GM21825 (cell line): Measurements from ENCODE around the gene PCK2.

Source experiments
- ATAC-seq: cut with Tn5 transposase; IDR thresholded peaks from one replicate; pipeline ENCODE4 v1.9.1; 2021; ENCODE audit warnings: mild to moderate bottlenecking, moderate library complexity; ENCODE audit not compliant: unreplicated experiment

PCK2 gene

DNA sequence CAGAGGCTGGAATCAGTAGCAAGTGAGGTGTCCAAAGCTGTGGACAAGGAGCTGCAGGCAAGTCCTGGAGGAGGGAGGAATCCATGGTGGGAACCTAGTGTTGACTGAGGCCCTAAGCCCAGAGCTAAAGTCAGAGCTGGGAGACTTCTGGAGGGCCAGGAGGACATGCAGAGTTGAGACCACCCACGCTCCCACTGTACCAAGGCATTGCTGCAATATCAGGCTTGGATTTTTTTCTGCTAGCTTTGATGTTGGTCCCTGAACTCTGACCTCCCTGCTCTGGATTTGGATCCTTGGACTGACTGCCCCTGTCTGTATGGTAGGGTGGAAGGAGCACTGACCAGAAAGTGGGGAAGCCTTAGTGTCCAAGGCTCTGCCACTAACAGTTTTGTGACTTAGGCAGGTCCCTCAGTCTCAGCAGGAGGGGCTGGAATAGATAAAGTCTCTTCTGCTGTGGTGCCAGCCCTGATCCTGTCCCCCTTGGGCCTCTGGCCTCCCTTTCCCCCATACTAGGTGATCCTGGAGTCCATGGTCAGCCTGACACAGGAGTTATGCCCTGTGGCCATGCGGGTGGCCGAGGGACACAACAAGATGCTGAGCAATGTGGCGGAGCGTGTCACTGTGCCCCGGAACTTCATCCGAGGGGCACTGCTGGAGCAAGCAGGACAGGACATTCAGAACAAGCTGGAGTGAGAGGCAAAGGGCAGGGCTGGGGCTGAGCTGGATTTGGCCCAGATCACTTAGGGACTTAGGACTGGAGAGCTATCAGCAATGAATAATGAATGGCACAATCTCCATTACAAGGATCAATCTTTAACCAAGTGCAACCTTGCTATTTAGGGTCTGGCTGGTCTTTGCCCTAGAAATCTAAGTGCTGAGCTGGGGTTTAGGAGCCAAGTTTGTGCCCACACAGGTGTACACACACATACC, 32.9 kb upstream of the PCK2 start:
- ATAC-seq, result no peak

GRCh38 chr14:24062216-24062980, 31.7 kb upstream of the PCK2 start:
- no peak for ATAC-seq

- no peak for ATAC-seq
These were observed 30.8 kb upstream of the PCK2 start for GRCh38 chr14:24063263-24063836.

- no peak for ATAC-seq
These were observed 29.9 kb upstream of the PCK2 start for GRCh38 chr14:24064091-24064795.

DNA sequence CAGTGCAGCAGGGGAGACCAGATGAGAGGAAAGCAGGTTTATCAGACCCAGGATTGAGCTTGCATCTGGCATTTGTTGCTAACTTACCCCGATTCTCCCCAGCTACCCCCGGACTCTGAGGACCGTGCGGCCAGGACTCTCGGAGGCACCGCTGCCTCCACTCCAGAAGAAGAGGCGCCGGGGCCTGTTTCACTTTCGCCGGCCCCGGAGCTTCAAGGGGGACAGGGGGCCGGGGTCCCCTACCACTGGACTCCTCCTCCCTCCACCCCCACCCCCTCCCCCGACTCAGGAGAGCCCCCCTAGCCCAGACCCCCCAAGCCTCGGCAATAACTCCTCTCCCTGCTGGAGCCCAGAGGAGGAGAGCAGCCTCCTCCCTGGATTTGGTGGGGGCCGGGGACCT, 29.3 kb upstream of the PCK2 start:
- ATAC-seq, result no peak

GRCh38 chr14:24065408-24065807, 28.7 kb upstream of the PCK2 start:
- ATAC-seq, result no peak

DNA sequence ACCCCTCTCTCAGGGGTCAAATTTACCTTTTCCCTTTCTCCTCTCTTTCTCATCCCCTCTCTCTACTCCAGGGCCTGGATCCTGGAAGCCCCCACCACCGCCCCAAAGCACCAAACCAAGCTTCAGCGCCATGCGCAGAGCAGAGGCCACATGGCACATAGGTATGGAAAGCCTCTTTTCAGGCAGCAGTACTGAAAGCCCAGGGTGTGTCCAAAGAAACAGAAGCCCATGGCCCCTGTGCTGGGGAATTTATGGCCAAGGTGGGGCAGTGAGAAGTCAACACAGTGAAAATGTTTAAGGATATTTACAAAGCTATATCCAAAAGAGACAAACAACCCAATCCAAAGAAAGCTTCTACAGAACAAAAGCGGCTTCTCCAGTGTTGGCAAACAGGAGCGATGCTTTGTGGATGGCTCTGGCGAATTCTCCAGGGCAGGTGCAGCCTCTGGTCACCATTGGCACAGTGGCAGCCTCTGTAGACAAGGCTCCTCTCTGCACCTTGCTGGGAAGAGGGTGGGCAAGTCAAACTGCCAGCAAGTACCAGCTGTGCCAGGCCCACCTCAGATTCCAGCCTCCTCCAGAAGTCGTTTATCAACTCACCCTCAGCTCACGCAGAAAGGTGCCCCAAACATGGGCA, 27.5 kb upstream of the PCK2 start:
- no peak for ATAC-seq

- ATAC-seq, result no peak
These were observed 26.7 kb upstream of the PCK2 start for GRCh38 chr14:24067133-24068082.

DNA sequence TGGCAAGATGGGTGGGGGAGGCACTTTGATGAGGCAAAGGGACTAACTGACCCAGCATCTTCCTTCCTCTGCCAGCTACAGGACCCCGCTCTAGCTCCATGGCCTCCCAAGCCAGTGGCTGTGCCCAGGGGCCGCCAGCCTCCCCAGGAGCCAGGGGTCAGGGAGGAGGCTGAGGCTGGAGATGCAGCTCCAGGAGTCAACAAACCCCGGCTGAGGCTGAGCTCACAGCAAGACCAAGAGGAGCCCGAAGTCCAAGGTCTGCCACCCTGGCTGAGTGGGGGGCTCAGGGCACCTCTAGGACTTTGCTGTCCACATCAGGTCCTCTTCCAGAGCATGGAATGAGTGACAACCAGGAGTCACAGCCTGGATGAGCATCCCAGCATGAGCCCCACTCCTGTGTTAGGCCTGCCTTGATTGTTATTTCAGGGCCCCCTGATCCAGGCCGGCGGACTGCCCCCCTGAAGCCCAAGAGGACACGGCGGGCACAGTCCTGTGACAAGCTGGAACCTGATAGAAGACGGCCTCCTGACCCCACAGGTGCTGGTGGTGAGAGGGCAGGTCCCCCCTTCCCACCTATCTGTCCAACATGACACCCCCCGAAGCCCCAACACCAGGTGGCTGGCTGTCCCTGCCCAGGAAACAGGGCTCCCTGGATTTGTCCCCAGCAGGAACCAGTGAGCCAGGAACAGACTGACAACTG, 25.2 kb upstream of the PCK2 start:
- no peak for ATAC-seq

- ATAC-seq, result no peak
These were observed 24.7 kb upstream of the PCK2 start for GRCh38 chr14:24069411-24069735.

DNA sequence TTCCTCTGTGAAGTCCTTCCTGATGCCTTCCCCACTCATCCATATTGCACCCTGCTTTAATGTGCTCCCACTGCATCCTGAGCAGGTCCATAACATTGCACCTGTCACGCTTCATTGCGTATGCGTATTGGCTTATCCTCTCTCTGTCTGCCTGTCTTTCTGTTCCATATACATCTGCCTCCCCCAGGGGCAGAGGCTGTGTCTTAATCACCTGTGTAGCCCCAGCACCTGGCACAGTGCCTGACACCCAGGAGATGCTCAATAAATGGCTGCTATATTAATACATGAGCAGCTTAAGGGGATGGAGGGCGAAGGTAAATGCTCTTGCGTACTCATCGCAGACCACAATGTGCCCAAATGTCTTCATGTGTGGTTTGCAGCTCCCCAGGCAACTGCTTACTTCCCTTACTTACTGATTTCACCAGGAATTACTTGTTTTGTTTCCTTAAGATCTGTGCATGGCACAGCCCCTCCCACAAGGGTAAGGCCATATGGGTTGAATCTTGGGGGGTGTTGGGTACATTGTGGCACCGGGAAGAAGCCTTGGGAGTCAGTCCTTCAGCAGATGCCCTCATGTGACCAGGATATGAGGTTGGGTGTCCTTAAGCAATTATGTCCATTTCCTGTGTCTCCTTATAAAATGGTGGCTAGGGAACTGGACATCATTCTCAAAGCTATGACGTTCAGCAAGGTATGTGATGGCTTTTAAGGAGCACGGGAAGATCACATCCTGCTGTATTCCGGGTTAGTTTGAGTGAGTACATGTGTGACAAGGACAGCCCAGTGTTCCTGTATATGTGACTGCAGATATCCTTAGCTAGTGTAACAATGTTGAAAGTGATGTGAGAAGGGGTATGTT, 23.6 kb upstream of the PCK2 start:
- no peak for ATAC-seq

GRCh38 chr14:24071144-24071697, 22.9 kb upstream of the PCK2 start, which contains the start of gene CPNE6:
Gene CPNE6 (plus strand): TSS chr14:24071562. CDS start chr14:24072937, 1,375 bp downstream.
- no peak for ATAC-seq

GRCh38 chr14:24071836-24072430, 22.2 kb upstream of the PCK2 start:
- no peak for ATAC-seq

GRCh38 chr14:24072436-24072835, 21.7 kb upstream of the PCK2 start:
- no peak for ATAC-seq

DNA sequence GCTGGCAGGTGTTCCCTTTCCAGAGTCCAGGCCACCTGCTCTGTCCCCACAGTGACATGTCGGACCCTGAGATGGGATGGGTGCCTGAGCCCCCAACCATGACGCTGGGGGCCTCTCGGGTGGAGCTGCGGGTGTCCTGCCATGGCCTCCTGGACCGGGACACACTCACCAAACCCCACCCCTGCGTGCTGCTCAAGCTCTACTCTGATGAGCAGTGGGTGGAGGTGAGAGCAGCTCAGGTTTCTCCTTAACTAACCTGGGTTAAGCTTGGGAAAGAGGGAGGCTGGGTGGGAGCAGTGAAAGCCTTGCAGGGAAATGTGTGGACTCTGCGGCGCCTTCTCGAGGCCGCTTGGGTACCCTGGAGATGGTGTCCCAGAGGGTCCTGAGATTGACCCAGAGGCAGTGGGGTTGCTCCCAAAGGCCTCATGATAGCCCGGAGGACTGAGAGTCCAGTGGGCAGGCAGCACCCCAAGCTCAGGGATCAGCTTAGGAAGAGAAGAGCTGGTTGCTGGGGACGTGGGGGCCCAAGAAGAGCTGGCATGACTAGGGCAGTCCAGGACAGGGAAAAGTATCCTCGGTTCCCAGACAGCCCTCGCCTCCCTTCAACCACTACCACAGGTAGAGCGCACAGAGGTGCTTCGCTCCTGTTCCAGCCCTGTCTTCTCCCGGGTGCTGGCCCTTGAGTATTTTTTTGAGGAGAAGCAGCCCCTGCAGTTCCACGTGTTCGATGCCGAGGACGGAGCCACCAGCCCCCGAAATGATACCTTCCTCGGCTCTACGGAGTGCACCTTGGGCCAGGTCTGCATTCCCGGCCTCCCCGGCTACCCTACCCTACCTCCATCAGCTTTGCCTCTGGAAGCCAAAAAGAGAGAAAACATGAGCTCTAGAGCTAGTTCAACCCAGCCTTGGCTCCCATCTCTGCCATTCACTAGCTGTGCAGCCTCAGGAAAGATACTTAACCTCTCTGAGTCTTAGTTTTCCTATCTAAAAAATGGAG, 20.9 kb upstream of the PCK2 start:
- no peak for ATAC-seq
